RWPE2 (cell line): ENCODE measurements around the gene PACS1.
A peak's percentile ranks its signal among the peaks of the same experiment; 100 is the strongest.

Source experiments
- ATAC-seq: fragments of 200-7000 bp; cut with Tn5 transposase; 3 replicates; pipeline ENCODE4 v1.9.1; 2021; ENCODE audit warnings: low read depth
- DNase-seq: peaks from one replicate; pipeline ENCODE4 v3.0.0-alpha.2; 2020; ENCODE audit warnings: low spot score
- H3K27ac ChIP-seq: fragments of 450-650 bp; 2 replicates; pipeline ENCODE4 v1.5.1; 2017; ENCODE audit warnings: mild to moderate bottlenecking; ENCODE audit not compliant: poor library complexity, severe bottlenecking
- H3K27me3 ChIP-seq: fragments of 250-450 bp; sonication (Bioruptor Pico); 2 replicates; pipeline ENCODE4 v1.5.1; 2021; ENCODE audit warnings: mild to moderate bottlenecking, moderate library complexity; ENCODE audit not compliant: insufficient read depth, poor library complexity, severe bottlenecking
- H3K36me3 ChIP-seq: fragments of 250-450 bp; sonication (Bioruptor Pico); 2 replicates; pipeline ENCODE4 v1.5.1; 2020; ENCODE audit warnings: low read depth, mild to moderate bottlenecking, moderate library complexity
- H3K4me1 ChIP-seq: fragments of 250-450 bp; sonication (Bioruptor Pico); 2 replicates; pipeline ENCODE4 v1.5.1; 2021; ENCODE audit warnings: mild to moderate bottlenecking, moderate library complexity; ENCODE audit not compliant: insufficient read depth, poor library complexity, severe bottlenecking
- H3K4me3 ChIP-seq: fragments of 250-450 bp; sonication (Bioruptor Pico); 2 replicates; pipeline ENCODE4 v1.5.1; 2021; ENCODE audit warnings: mild to moderate bottlenecking, moderate library complexity; ENCODE audit not compliant: severe bottlenecking
- H3K9me3 ChIP-seq: fragments of 250-450 bp; sonication (Bioruptor Pico); 2 replicates; pipeline ENCODE4 v1.5.1; 2021; ENCODE audit warnings: mild to moderate bottlenecking, moderate library complexity; ENCODE audit not compliant: severe bottlenecking
- TF ChIP-seq, protein P1 (sequence below): fragments of 450-650 bp; IDR thresholded peaks from one replicate; pipeline ENCODE4 v1.5.1; 2017; ENCODE audit warnings: mild to moderate bottlenecking, moderate library complexity; ENCODE audit not compliant: poor library complexity, severe bottlenecking

The PACS1 gene

DNA sequence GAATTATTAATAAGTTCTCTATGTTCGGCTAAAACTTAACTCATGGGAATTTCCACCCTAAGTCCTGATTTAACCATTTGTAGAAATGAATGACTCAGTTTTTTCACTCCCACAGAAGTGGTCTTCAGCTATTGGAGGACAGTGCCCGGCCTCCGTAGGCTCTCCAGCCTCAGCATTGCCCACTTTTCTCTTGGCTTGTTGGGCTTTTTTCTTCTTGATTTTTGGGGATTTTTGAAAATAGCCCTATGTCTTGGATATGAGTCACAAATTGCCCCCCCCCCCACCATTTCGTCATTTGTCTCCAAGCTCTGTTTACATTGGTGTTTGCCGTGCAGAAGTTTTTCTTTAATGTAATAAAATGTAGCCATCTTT is 66.7 kb downstream of the PACS1 start:
- DNase-seq (no peak), ATAC-seq (peak; percentile 35; the same call in 1 of the 3 replicates)
- Histone ChIP-seq H3K4me1 (peaks cover 15% of the 10 kb centered on the region), H3K4me3 (no peak overlapping the region), H3K36me3 (no peaks in the 10 kb centered on the region), H3K27ac (peak overlapping the region; percentile 39), H3K27me3 (no peaks in the 10 kb centered on the region), H3K9me3 (no peaks in the 10 kb centered on the region)
- TF ChIP-seq, protein P1, sequence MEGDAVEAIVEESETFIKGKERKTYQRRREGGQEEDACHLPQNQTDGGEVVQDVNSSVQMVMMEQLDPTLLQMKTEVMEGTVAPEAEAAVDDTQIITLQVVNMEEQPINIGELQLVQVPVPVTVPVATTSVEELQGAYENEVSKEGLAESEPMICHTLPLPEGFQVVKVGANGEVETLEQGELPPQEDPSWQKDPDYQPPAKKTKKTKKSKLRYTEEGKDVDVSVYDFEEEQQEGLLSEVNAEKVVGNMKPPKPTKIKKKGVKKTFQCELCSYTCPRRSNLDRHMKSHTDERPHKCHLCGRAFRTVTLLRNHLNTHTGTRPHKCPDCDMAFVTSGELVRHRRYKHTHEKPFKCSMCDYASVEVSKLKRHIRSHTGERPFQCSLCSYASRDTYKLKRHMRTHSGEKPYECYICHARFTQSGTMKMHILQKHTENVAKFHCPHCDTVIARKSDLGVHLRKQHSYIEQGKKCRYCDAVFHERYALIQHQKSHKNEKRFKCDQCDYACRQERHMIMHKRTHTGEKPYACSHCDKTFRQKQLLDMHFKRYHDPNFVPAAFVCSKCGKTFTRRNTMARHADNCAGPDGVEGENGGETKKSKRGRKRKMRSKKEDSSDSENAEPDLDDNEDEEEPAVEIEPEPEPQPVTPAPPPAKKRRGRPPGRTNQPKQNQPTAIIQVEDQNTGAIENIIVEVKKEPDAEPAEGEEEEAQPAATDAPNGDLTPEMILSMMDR = no peak

GRCh38 chr11:66139817-66140404 is 69.8 kb downstream of the PACS1 start:
- Histone ChIP-seq H3K9me3 (no peaks in the 10 kb centered on the region), H3K4me1 (peaks cover 32% of the 10 kb centered on the region), H3K27me3 (no peaks in the 10 kb centered on the region), H3K36me3 (no peaks in the 10 kb centered on the region), H3K4me3 (no peak overlapping the region), H3K27ac (no peak overlapping the region)
- TF ChIP-seq, protein P1 = no peak
- no peak for DNase-seq
- ATAC-seq = no peak

DNA sequence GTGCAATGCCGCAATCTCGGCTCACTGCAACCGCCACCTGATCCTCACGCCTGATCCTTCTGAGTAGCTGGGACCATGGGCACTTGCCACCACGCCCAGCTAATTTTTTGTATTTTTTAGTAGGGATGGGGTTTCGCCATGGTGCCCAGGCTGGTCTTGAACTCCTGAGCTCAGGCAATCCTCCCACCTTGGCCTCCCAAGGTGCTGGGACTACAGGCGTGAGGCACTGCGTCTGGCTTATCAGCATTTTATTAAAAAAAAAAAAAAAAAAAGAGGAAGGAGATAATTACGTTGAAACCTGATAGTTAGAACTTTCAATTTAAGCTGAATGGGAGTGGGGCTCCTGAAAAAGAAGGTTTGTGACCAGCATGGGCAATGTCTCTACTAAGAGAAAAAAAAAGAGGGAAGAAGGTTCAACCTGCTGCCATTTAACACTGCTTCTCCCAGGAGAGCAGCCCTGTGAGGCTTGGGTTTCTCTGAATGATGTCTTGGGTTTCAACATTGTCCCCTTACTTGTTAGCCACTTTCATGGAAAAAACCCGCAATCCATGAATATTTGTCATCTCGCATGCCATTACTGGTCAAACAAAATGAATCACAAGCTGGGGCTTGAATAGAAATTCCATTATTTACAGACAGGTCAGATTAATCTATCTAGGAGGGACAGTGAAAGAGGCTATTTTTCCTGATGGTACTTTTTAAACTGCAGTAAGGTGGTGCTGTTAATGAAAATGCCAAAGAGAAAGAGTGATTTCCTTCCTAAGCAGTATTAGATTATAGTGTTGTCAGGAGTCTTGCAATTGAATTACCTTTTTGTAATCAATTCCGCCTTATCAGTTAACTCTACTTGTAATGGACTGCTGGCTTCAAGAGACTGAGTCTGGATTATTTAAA is 72.5 kb downstream of the PACS1 start:
- peaks cover 7% of the 10 kb centered on the region; the same call in 1 of the 2 replicates for H3K36me3 ChIP-seq
- H3K9me3 ChIP-seq = peaks cover 4% of the 10 kb centered on the region
- no peak for DNase-seq
- TF ChIP-seq, protein P1 = peak; percentile 8
- H3K27ac ChIP-seq = peak overlapping the region; percentile 81
- no peaks in the 10 kb centered on the region for H3K27me3 ChIP-seq
- H3K4me1 ChIP-seq = peaks cover 22% of the 10 kb centered on the region
- H3K4me3 ChIP-seq = no peak overlapping the region
- peak; percentile 83 for ATAC-seq

- Histone ChIP-seq H3K4me1 (peaks cover 20% of the 10 kb centered on the region), H3K27me3 (no peaks in the 10 kb centered on the region)
- ATAC-seq = peak; percentile 23; the same call in 2 of the 3 replicates
Observed at GRCh38 chr11:66143264-66143566, 73.1 kb downstream of the PACS1 start.

More at GRCh38 chr11:66143264-66143566, 73.1 kb downstream of the PACS1 start:
- peaks cover 7% of the 10 kb centered on the region; the same call in 1 of the 2 replicates for H3K36me3 ChIP-seq
- no peak overlapping the region for H3K4me3 ChIP-seq
- peaks cover 4% of the 10 kb centered on the region for H3K9me3 ChIP-seq
- TF ChIP-seq, protein P1 = peak; percentile 2
- DNase-seq = no peak
- H3K27ac ChIP-seq = peak overlapping the region; percentile 81
